Uterus (tissue), 4 donors: Measurements from ENCODE around the gene ELL3. TPM values are rescaled to one million over a fixed set of nuclear protein-coding genes. Genes with fewer than 3 reads are reported as not detected.

Source experiments
- DNase-seq, 2 donors: peaks; one replicate each; pipeline ENCODE4 v3.0.0-alpha.2; 2019 to 2020
- H3K27ac ChIP-seq, 2 donors: fragments of 200-600 bp; sonication (generic); 1 replicate in 1 of 2; 2 replicates in 1 of 2; pipeline ENCODE4 v1.5.1; 2016 to 2018
- H3K27me3 ChIP-seq, 2 donors: fragments of 200-600 bp; sonication (generic); one replicate each; pipeline ENCODE4 v1.5.1; 2018 to 2019; ENCODE audit warnings: control low read depth in 1 of 2
- H3K36me3 ChIP-seq, 2 donors: fragments of 200-600 bp; sonication (generic); one replicate each; pipeline ENCODE4 v1.5.1; 2019; ENCODE audit warnings: control low read depth in 1 of 2
- H3K4me1 ChIP-seq, 2 donors: fragments of 200-600 bp; sonication (generic); one replicate each; pipeline ENCODE4 v1.5.1; 2018 to 2019; ENCODE audit warnings: control low read depth in 1 of 2
- H3K4me3 ChIP-seq, 2 donors: fragments of 200-600 bp; sonication (generic); 1 replicate in 1 of 2; 2 replicates in 1 of 2; pipeline ENCODE4 v1.5.1; 2018 to 2019; ENCODE audit warnings: mild to moderate bottlenecking in 1 of 2
- H3K9me3 ChIP-seq, 2 donors: fragments of 200-600 bp; sonication (generic); one replicate each; pipeline ENCODE4 v1.5.1; 2019; ENCODE audit warnings: control low read depth in 1 of 2
- CTCF ChIP-seq, 4 experiments: fragments of 200-600 bp in 2 of 4; fragments of 450-650 bp in 2 of 4; sonication (generic) in 2 of 4; IDR thresholded peaks; one replicate each; pipeline ENCODE4 v1.5.1; 2016 to 2019; ENCODE audit warnings: antibody characterized with exemption in 4 of 4, mild to moderate bottlenecking in 2 of 4, moderate library complexity in 1 of 4
- POLR2A ChIP-seq, 2 donors: fragments of 450-650 bp; IDR thresholded peaks; one replicate each; pipeline ENCODE4 v1.6.1; 2016; ENCODE audit warnings: antibody characterized with exemption in 2 of 2, mild to moderate bottlenecking in 1 of 2, moderate library complexity in 1 of 2
- intact Hi-C: fragments of 100-400 bp; cut with DNase I; formaldehyde crosslinking; loops from one replicate; pipeline ENCODE4 v1.15.1; 2023; ENCODE audit warnings: low total_unique reads
- total RNA-seq, 4 donors: library from RNA; depleted of rRNA in 3 of 4; stranded (reverse); fragments of >200 nt in 3 of 4; gene quantifications; one replicate each; pipeline versions ENCODE4 v1.1.0 to v1.2.4, GENCODE V29; 2014 to 2023
- donor health status: DM: yes; HTN: yes; CAD: no.

ELL3 gene
- total RNA-seq, 4 donors from 2014 or later = 0.59 to 9.6 (median 9.6) TPM; not detected in 1

- Histone ChIP-seq H3K27me3 (no peaks in the 10 kb centered on the region), H3K27ac (no peak overlapping the region), H3K4me1 (peaks cover 4 to 14% of the 10 kb centered on the region in 2 donors), H3K36me3 (no peaks in the 10 kb centered on the region), H3K9me3 (no peaks in the 10 kb centered on the region), H3K4me3 (no peak overlapping the region)
- TF ChIP-seq CTCF (IDR thresholded peaks at IDR 0.05) = no peak
- TF ChIP-seq POLR2A (IDR thresholded peaks at IDR 0.05) = no peak
- intact Hi-C loops = no loop called here
- DNase-seq = no peak
Measured at GRCh38 chr15:43789409-43789808, 12.6 kb upstream of the ELL3 start.

GRCh38 chr15:43779016-43779415 is 2.2 kb upstream of the ELL3 start:
- intact Hi-C loops = no loop called here
- Histone ChIP-seq H3K27ac (no peak overlapping the region), H3K9me3 (no peaks in the 10 kb centered on the region), H3K4me1 (no peaks in the 10 kb centered on the region), H3K4me3 (no peak overlapping the region), H3K27me3 (no peaks in the 10 kb centered on the region), H3K36me3 (no peaks in the 10 kb centered on the region)
- TF ChIP-seq POLR2A (IDR thresholded peaks at IDR 0.05) (no peak), CTCF (IDR thresholded peaks at IDR 0.05) (no peak)
- DNase-seq = no peak

GRCh38 chr15:43777267-43777914 is 625 bp upstream of the ELL3 start:
- no peaks in the 10 kb centered on the region for H3K36me3 ChIP-seq
- no peaks in the 10 kb centered on the region for H3K9me3 ChIP-seq
- TF ChIP-seq CTCF (IDR thresholded peaks at IDR 0.05) = peak; percentile 61 to 81 (median 77)
- TF ChIP-seq POLR2A (IDR thresholded peaks at IDR 0.05) = peak in 1 of 2 donors; percentile 6
- peak overlapping the region; percentile 88 to 90 for H3K27ac ChIP-seq
- H3K27me3 ChIP-seq = no peaks in the 10 kb centered on the region
- DNase-seq = peak; percentile 74 to 79
- intact Hi-C loops = no loop called here
- peak overlapping the region; percentile 51 to 65 for H3K4me3 ChIP-seq
- H3K4me1 ChIP-seq = no peaks in the 10 kb centered on the region

- intact Hi-C loops = no loop called here
- DNase-seq = peak; percentile 28 to 39
- TF ChIP-seq CTCF (IDR thresholded peaks at IDR 0.05) (no peak), POLR2A (IDR thresholded peaks at IDR 0.05) (no peak)
Measured at GRCh38 chr15:43776101-43776717, 557 bp downstream of the ELL3 start.

GRCh38 chr15:43775411-43775965 is 1.3 kb downstream of the ELL3 start:
- Histone ChIP-seq H3K36me3 (no peaks in the 10 kb centered on the region), H3K9me3 (no peaks in the 10 kb centered on the region), H3K4me1 (no peaks in the 10 kb centered on the region), H3K27ac (peak overlapping the region in 1 of 2 donors; percentile 90), H3K27me3 (no peaks in the 10 kb centered on the region), H3K4me3 (no peak overlapping the region)
- peak in 1 of 4 experiments; percentile 20 for TF ChIP-seq CTCF (IDR thresholded peaks at IDR 0.05)
- TF ChIP-seq POLR2A (IDR thresholded peaks at IDR 0.05) = no peak
- peak; percentile 30 to 42 for DNase-seq
- intact Hi-C loops = no loop called here

More at GRCh38 chr15:43776101-43776717, 557 bp downstream of the ELL3 start:
- no peaks in the 10 kb centered on the region for H3K36me3 ChIP-seq
- H3K4me1 ChIP-seq = no peaks in the 10 kb centered on the region
- H3K4me3 ChIP-seq = peak overlapping the region; percentile 51 to 65
- H3K27ac ChIP-seq = peak overlapping the region; percentile 88 to 90
- no peaks in the 10 kb centered on the region for H3K9me3 ChIP-seq
- H3K27me3 ChIP-seq = no peaks in the 10 kb centered on the region
